Activated CD4-positive, alpha-beta T cell treated with anti-CD3 and anti-CD28 coated beads for 24 hours (primary cell): ENCODE measurements around the gene CGGBP1.
A peak's percentile ranks its signal among the peaks of the same experiment; 100 is the strongest.

ENCODE experiments used
- DNase-seq, 2 donors: peaks; one replicate each; pipeline ENCODE4 v3.0.0-alpha.2; 2020; ENCODE audit warnings: low read depth in 2 of 2

Gene CGGBP1, protein sequence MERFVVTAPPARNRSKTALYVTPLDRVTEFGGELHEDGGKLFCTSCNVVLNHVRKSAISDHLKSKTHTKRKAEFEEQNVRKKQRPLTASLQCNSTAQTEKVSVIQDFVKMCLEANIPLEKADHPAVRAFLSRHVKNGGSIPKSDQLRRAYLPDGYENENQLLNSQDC

DNA sequence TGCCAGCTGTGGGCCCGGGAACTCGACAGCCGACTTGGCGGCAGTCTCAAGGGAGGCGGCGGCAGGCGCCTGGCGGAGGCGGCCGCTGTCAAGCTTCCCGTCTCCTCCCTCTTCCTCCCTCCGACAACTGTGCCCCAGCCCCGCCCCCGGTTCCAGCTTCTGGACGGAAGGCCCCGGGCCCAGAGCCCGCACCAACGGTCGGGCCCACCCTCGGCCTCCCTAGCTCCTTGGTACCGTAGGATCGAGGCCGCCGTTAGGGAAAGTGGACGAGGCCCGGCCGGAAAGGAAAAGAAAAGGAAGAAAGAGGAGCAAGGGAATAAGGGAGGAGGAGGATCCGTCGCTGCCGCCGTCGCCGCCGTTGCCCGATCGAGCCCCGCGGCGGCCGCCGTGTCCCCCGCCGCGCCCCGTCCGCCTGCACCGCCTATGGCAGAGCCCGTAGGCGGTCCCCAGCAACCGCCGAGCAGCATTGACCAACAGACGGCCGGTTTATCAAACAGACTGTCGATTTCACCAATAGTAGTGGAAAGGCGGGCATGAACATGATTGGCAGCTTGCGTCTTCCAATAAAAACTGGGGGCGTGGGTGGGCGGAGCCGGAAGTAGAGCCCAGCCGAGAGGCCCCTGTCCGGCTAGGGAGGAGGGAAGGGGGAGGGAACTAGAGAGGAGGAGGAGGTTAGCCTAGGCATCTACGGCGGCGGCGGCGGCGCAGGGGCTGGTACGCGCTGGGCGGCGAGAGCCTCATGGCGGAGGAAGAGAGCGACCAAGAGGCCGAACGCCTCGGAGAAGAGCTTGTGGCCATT lies at the start of gene CGGBP1, which contains the start of gene ZNF654:
TSS of gene CGGBP1 (minus strand) at position 425 of the 799 bp plus-strand sequence. CDS start 3,029 bp downstream, outside the sequence.
TSS of gene ZNF654 (plus strand) at position 675 of the 799 bp plus-strand sequence. CDS start at position 740, 65 bp downstream.
- DNase-seq = peak; percentile 94 to 99

DNA sequence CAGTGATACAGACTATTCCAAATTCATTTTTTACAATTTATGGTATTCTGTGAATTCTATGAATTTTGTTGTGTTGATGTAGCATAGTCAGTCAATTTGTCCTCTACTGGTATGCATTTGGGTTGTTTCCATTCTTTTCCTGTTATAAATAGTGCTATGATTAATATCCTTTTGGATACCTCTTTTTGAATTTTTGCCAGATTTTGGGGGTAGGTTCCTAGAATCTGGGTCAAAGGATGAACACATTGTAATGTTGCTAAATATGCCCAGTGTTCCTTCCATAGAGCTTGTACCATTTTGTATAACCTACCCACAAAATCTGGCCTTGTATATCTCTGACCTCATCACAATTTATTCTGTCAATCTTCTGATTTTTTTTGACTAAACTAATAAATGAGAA lies 46.5 kb upstream of the CGGBP1 start:
- DNase-seq = no peak

DNA sequence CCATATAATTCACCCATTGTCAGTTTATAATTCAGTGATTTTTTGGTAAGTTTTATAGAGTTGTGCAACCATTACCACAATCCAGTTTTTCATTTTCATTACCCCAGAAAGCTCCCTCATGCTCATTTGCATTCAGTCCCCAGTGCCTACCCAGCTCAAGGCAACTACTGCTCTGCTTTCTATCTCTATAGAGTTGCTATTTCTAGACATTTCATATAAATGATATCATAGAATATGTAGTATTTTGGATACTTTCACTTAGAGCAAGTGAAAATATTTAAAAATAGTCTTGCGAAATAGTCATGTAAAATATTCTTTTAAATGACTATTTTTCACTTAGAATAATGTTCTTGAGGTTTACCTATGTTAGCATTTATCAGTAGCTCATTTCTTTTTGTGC lies 42.3 kb upstream of the CGGBP1 start:
- no peak for DNase-seq

DNA sequence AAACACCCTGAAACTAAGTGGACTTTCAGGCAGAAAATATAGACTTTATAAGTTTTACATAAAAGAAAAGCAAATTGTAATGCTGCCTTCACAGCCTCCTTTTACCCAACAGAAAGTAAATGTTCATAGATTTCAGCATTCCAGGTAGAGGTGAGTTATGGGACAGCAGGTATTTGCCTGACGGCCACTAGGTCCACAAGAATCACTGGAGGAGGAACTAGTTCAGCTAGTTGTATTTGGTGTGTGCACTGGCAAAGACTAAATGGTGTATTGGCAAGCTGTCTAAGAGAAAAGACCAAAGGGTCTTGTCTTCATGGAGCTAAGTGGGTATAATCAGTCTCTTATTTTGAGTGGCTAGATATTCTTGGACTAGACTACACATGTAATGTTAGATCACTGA lies 34.5 kb upstream of the CGGBP1 start:
- no peak for DNase-seq

DNA sequence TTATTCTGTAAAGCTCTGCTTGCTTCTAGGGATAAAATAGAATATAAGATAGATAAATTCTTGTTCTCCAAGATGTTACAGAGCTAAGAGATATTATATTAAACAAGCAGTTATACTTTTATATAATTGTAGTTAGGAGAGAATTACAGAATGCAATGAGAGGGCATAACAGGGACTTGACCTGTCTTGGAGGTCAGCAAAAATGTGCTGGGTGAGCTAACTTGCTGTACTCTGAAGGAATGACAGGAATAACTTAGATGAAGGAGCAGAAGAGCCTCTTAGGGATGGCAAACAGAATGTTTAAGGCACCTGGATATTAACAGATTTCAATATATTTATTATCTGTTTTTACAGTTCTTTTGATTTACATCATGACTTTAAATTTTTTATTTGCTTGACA lies 33.5 kb upstream of the CGGBP1 start:
- DNase-seq = no peak

DNA sequence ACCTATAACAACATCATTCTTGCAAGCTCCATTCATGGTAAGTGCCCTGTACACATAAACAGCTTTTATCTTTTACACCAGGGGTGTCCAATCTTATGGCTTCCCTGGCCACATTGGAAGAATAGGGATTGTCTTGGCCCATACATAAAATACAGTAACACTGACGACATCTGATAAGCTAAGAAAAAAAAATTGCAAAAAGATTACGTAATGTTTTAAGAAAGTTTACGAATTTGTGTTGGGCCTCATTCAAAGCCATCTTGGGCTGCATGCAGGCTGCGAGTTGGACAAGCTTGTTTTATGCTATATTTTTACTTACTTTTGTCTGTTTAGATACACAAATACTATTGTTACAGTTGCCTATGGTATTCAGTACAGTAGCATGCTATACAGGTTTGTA lies 31.9 kb upstream of the CGGBP1 start:
- DNase-seq = no peak

DNA sequence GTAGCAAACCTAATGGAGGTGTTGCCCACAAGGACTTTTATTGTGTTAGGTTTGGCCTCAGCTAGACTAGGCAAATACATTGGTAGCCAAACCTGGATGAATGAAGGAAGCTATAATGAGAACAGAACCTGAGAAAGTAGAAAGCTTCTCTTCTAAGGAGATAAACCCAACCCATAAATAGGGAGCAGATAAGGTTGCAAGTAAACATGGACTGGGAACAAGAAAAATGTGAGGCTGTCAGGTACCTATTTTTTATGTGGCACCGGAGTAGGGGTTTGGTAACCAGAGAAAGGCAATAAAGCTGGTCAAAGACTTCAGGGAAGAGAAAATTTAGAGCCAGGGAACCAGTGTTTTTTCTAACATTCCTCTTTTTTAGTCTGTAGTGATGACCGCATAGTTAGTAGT lies 25.3 kb upstream of the CGGBP1 start:
- DNase-seq = no peak

DNA sequence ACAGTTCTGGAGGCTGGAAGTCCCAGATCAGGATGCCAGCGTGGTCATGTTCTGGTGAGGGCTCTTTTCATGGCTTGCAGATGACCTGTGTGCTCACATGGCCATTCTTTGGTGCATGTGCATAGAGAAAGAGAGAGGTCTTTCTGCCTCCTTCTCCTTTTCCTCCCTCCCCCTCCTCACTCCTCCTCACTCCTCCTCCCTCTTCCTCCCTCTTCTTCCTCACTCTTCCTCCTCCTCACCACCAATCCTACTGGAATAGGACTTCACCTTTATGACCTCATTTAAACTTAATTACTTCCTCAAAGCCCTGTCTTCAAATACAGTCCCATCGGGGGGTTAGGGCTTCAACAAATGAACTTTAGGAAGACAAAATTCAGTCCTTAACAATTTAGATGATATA lies 24.0 kb upstream of the CGGBP1 start:
- DNase-seq = no peak

DNA sequence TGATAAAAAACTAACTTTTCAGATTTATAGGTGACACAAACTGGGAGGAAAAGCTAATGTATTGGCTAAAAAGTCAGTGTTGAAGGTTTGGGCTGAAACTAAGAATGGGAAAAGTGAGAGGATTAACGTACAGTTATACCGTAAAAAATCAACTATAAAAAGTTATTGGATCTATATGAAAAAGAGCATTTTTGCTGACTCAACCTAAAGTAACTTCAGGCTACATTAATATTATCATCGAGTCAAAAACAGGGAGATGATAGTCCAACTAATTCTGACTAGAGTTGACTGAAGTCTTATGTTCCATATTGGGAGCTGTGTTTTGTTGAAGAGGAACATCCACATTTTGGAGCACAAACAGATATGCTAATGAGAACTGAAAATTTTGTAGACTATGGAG lies 20.1 kb upstream of the CGGBP1 start:
- no peak for DNase-seq

DNA sequence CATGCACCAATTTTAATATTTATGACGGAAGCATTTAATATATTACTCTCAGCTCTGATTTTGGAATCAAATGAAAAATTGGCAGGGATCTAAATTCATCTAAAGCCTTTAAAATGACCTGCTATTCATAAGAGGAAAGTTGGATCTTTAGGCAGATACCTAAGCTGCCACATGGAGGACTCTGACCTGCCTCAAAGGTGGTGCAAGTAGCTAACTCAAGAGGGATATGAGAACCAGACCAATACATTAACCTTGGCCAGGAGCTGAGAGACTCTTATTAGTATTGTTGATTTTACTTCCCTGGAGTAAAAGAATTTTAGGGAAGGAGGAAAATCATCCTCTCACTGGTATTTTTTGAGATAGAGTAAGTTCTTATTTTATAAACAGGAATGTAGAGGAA lies 17.9 kb upstream of the CGGBP1 start:
- DNase-seq = no peak

DNA sequence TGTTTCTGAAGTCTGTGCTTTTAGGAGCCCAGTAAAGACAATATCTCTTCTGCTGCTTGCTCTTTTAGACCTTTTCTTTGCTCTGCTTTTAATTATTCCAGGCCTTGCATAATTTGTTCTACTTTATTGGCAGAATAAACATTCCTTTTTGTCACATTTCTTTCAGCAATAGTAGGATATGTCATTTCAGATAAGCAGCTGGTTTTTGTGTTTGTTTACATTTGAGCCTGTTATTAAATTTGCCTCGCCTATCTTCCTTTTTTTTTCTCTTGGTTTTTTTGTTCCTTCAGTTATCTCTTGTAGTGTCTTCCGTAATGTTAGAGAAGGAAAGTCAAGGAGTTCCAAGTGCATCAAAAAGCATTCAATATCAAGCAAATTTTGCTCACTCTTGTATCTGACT lies 16.7 kb upstream of the CGGBP1 start:
- no peak for DNase-seq

DNA sequence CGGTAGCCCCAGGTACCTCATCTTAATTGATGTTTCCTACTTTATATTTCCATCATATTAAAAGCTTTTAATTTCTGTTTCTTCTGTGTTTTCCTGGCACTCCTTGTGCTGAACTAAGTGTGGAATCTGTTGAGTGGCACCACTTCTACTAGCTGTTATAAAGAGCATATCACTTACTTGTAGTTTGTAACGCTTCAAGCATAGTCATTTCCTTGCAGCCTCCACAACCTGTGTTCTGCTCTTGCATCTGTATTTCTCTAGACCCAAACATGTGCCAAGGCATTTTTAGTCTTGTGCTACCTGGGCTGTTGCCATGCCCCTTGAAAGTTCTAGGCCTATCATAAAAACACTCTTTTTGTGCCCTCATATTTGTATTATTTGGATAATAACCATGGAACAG lies 16.3 kb upstream of the CGGBP1 start:
- no peak for DNase-seq

DNA sequence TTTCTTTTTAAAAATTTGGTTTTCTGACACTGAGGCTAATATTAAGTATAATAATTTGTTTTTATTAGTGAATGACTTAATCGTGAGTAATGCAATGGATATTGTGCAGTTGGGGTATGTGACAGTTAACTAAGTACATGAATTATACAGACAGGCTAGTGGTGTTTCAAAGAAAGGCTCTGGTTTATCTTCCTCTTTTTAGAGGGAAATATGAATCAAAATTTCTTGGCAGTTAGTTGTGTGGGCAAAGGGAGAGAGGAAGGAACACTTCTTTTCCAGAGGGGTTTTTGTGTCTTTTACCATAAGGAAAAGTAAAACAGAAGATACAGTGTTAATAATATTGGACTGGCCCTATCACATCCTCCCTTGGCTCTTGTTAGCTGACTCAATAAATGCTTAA lies 2.9 kb upstream of the CGGBP1 start:
- DNase-seq = no peak

DNA sequence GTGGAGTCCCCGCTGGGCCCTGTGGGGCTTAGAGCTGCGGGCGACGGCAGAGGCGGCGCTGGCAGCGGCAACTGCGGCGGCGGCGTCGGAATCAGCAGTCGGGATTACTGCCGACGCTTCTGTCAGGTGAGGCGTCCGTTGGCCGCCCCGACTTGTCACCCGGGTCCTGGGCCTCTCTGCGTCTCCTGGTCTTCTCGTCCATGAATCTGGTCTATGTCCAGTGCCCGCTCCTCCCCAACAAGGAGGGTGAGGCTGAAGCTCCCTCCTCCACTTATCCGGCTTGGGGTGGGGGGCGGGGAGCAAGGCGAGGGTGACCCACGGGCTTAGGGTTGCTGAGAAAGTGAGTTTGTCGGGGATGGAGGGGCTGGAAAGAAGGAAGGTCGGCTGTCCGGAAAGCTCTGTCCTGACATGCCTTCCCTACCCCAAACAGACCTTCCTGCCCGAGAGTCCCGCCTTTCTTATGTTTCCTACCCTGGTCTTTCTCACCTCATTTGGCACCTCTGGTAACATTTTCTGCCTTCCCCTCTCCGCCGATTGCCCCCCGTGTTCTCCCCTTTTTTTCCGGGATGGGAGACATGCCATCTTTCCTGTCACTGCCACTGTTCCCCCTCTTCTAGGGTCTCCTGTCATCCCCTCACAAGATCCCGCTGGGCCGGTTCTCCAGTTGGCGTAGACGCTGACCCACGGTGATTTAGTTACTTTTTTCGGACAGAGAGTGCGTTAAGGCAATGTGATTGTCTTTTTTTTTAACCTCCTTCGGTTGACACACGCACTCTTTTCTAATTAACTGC lies 770 bp upstream of the CGGBP1 start:
- DNase-seq = no peak

DNA sequence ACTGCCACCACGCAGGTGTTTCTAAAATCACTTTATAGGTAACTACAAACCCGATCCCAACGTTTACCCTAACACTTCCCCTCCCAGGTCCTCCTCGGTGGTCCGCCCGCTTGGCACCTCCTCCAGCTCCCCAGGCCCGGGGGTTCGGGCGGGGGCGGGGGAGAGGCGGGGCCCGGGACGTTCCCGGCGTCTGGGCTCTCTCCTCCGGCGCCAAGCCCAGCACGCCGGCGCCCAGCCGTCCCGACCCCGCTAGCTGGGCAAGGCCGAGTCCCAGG lies 562 bp downstream of the CGGBP1 start:
- no peak for DNase-seq

DNA sequence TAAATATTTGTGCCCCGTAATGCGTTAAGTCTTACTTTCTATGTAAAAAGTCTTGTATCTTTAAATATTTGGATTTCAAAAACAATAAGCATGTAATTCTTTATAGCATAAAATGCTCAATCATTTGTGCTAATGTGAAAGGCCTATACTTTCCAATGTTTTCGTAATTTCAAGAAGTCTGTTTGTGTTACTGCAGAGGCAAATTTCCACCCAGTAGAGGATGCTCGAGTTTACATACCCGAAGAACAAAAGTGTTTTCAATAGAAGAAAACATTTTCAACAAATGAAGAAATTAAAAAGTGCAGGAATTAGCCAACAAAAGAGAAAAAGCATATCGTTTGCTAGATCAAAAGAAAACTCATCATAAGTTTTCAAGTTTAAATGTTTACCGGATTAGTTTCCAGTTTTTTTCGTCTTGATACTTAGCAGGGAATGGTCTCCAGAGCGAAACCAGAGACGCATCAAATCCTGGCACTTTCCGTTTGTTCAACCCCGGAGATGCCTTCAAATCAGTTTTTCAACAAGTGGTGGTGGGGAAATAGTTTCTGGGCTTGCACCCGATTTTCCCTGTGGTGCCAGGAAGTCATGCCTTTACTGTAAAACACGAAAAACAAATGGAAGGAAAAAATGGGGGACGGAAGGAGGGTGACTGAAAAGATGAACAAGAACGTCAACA lies 1.0 kb downstream of the CGGBP1 start:
- no peak for DNase-seq

DNA sequence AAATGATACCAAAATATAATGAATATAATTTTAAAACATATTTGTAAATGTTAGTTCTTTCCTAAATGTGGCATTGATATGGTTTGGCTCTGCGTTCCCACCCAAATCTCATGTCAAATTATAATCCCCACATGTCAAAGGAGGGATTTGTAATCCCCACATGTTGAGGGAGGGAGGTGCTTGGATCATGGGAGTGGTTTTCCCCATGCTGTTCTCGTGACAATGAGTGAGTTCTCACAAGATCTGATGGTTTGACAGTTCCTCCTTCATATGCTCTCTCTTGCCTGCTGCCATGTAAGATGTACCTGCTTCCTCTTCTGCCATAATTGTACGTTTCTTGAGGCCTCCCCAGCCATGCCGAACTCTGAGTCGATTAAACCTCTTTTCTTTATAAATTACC lies 12.0 kb downstream of the CGGBP1 start:
- DNase-seq = no peak

DNA sequence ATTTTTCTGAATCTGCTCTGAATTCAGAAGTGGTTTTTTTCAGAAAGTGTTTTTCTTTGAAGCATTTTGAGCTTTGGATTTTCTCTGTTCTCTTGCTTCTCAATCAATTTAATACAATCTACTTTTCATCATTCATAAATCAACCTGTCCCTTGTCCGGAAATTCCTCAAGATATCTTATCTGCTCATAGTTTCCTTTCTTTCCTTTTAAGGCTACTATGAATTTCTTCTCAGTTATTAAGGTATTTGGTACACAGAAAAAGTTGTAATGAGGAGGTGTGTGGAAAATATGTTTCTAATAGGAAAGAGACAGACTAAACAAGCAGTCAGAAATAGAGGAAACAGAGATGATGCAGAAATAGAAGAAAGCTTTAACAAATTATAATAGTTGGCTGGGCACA lies 14.4 kb downstream of the CGGBP1 start:
- no peak for DNase-seq

DNA sequence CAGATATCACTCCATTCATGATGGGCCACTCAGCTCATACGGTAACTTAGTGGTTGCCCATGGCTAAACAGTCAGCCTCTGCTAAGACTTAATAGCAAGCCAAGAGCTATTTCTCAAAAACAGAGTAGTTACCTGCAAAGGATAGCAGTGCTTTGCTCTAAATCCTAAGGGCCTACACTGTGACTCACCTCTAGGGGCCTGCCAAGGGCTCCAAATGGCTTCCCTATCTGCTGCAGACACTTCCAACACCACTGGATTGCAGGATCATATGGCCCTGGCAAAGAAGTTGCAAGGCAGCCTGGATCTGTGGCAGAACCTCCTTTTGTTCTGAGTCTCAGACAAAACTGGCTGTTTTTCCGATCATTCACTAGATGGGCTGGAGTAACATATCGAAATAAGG lies 17.8 kb downstream of the CGGBP1 start:
- no peak for DNase-seq

DNA sequence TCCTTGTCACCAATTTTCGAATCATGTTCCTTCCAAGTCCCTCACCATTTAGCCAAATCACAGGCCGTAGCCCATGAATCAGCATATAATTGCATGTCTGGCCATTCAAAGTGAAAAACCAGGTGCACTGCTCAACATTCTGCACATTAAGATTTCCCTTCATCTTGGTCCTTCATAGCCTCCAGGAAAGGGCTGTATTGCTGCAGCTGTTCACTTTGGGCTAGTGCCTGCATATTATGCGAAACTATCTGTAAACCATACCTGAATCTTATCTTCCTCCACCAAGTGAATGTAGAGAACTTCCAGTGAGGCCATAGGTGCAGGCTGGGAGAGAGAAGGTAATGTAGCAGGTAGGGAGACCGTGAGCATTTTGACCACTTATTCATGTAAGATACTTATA lies 18.3 kb downstream of the CGGBP1 start:
- no peak for DNase-seq

DNA sequence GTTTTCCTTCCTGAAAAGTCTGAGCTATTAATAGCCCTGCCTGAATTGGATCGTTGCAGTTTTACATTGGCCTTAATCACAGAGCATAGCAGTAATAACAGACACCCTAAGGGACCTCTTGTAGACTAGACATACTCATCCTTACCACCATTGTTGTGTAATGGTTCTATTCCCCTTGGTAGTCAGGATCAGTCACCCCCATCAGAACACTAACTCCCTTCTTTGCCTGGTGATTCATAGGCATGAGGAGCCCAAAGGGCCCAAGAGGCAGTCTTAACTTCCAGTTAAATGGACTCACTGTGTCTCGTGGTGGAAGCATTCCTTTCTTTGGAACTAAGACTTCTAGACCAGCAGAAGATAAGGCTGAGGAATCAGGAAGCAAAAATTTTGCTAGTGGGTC lies 20.2 kb downstream of the CGGBP1 start:
- no peak for DNase-seq

DNA sequence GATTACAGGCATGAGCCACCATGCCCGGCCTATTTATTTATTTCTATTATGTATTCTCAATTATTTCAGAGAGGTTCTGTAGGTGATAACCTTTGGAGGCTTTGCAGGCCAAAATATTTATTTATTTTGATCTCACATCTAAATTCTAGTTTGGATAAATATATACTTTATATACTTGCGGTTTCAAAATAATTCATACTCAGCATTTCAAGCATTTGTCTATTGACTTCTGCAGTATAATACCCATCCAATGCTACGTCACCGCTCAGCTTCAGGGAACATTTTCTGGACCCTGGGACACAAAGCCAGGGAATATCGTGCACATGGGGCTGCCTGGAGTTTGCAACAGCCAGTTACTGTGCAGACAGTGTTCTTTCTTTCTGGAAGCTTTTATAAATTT lies 22.6 kb downstream of the CGGBP1 start:
- DNase-seq = no peak
